WTC11 (cell line): ENCODE measurements around the gene TSSC4. TPM values are rescaled to one million over a fixed set of nuclear protein-coding genes. Genes with fewer than 3 reads are reported as not detected.

Experiments
- ATAC-seq: fragments of 200-7000 bp; cut with Tn5 transposase; 2 replicates; pipeline ENCODE4 v1.10.0; 2021; ENCODE audit warnings: mild to moderate bottlenecking, moderate library complexity
- CTCF ChIA-PET: fragments of 300-600 bp; sonication (Branson Sonifier 250); formaldehyde crosslinking; loops from one replicate; lab custom pipeline; 2021; ENCODE audit warnings: antibody characterized with exemption; lab: Charles Lee
- POLR2A ChIA-PET: fragments of 350-600 bp; sonication (Branson Sonifier 250); formaldehyde crosslinking; loops from one replicate; lab custom pipeline; 2021; ENCODE audit warnings: antibody characterized with exemption; lab: Charles Lee
- DNase-seq: peaks from one replicate; pipeline ENCODE4 v3.0.0; 2021; ENCODE audit warnings: low spot score
- H3K27ac Mint-ChIP-seq: 2 replicates; pipeline ENCODE4 v1.8.0; 2021; ENCODE audit warnings: mixed read lengths
- H3K27me3 Mint-ChIP-seq: 2 replicates; pipeline ENCODE4 v1.8.0; 2021; ENCODE audit warnings: low read depth, mild to moderate bottlenecking, moderate library complexity, mixed read lengths
- H3K36me3 Mint-ChIP-seq: 2 replicates; pipeline ENCODE4 v1.8.0; 2021; ENCODE audit warnings: mixed read lengths
- H3K4me1 Mint-ChIP-seq: 2 replicates; pipeline ENCODE4 v1.8.0; 2022; ENCODE audit warnings: mixed read lengths
- H3K4me3 Mint-ChIP-seq: 2 replicates; pipeline ENCODE4 v1.8.0; 2021; ENCODE audit warnings: mild to moderate bottlenecking, moderate library complexity, mixed read lengths
- H3K9me3 Mint-ChIP-seq: 2 replicates; pipeline ENCODE4 v1.8.0; 2021; ENCODE audit warnings: mixed read lengths
- AFF4 ChIP-seq: sonication (generic); formaldehyde crosslinking; IDR thresholded peaks from 2 replicates; pipeline ENCODE4 v1.8.1; 2023; ENCODE audit warnings: mild to moderate bottlenecking, missing genetic modification reagents, borderline replicate concordance
- CREM ChIP-seq: sonication (generic); formaldehyde crosslinking; IDR thresholded peaks from 2 replicates; pipeline ENCODE4 v1.8.1; 2022; ENCODE audit warnings: mild to moderate bottlenecking, missing genetic modification reagents, moderate library complexity
- ELF4 ChIP-seq: sonication (generic); formaldehyde crosslinking; IDR thresholded peaks from 2 replicates; pipeline ENCODE4 v1.8.1; 2022; ENCODE audit warnings: low read depth, mild to moderate bottlenecking, moderate library complexity, missing genetic modification reagents
- ETV6 ChIP-seq: sonication (generic); formaldehyde crosslinking; IDR thresholded peaks from 2 replicates; pipeline ENCODE4 v1.8.1; 2022; ENCODE audit warnings: mild to moderate bottlenecking, missing genetic modification reagents
- FOXJ3 ChIP-seq: sonication (generic); formaldehyde crosslinking; IDR thresholded peaks from 2 replicates; pipeline ENCODE4 v1.9.0; 2021; ENCODE audit warnings: missing genetic modification reagents, mild to moderate bottlenecking, borderline replicate concordance
- FOXK1 ChIP-seq: sonication (generic); formaldehyde crosslinking; IDR thresholded peaks from 2 replicates; pipeline ENCODE4 v1.8.0; 2022; ENCODE audit warnings: mild to moderate bottlenecking, moderate library complexity, missing genetic modification reagents
- JAZF1 ChIP-seq: fragments of 250-450 bp; sonication (Bioruptor Pico); IDR thresholded peaks from 2 replicates; pipeline ENCODE4 v1.9.0; 2021; ENCODE audit warnings: moderate library complexity, mild to moderate bottlenecking, inconsistent platforms
- KAT7 ChIP-seq: sonication (generic); formaldehyde crosslinking; IDR thresholded peaks from 2 replicates; pipeline ENCODE4 v1.8.1; 2023; ENCODE audit warnings: missing genetic modification reagents, mild to moderate bottlenecking, borderline replicate concordance
- NFYB ChIP-seq: sonication (generic); formaldehyde crosslinking; conservative IDR thresholded peaks from 2 replicates; pipeline ENCODE4 v1.8.0; 2022; ENCODE audit warnings: low read depth, missing genetic modification reagents
- OVOL2 ChIP-seq: fragments of 250-450 bp; sonication (Bioruptor Pico); IDR thresholded peaks from 2 replicates; pipeline ENCODE4 v1.9.0; 2021; ENCODE audit warnings: mild to moderate bottlenecking, borderline replicate concordance
- PREB ChIP-seq: sonication (generic); formaldehyde crosslinking; IDR thresholded peaks from 2 replicates; pipeline ENCODE4 v1.8.1; 2022; ENCODE audit warnings: mild to moderate bottlenecking, missing genetic modification reagents, moderate library complexity, borderline replicate concordance
- STAT6 ChIP-seq: sonication (generic); formaldehyde crosslinking; conservative IDR thresholded peaks from 2 replicates; pipeline ENCODE4 v1.8.1; 2023; ENCODE audit warnings: mild to moderate bottlenecking, low read depth, missing genetic modification reagents, moderate library complexity
- TP53 ChIP-seq: sonication (generic); formaldehyde crosslinking; IDR thresholded peaks from 2 replicates; pipeline ENCODE4 v1.8.1; 2023; ENCODE audit warnings: mild to moderate bottlenecking, missing genetic modification reagents
- ZNF317 ChIP-seq: sonication (generic); formaldehyde crosslinking; IDR thresholded peaks from 2 replicates; pipeline ENCODE4 v1.8.1; 2023; ENCODE audit warnings: low read depth, mild to moderate bottlenecking, moderate library complexity, missing genetic modification reagents, borderline replicate concordance
- ZNF423 ChIP-seq: fragments of 250-450 bp; sonication (Bioruptor Pico); IDR thresholded peaks from 2 replicates; pipeline ENCODE4 v2.1.2; 2022; ENCODE audit warnings: mild to moderate bottlenecking, moderate library complexity
- total RNA-seq: library from RNA; stranded (reverse); gene quantifications from 3 replicates; pipeline ENCODE4 v1.2.3, GENCODE V29; 2021
- TF ChIP-seq, protein P1 (sequence below): sonication (generic); formaldehyde crosslinking; IDR thresholded peaks from 2 replicates; pipeline ENCODE4 v1.8.0; 2022; ENCODE audit warnings: mild to moderate bottlenecking, missing genetic modification reagents
- TF ChIP-seq, protein P2 (sequence below): sonication (generic); formaldehyde crosslinking; IDR thresholded peaks from 2 replicates; pipeline ENCODE4 v1.8.0; 2023; ENCODE audit warnings: missing genetic modification reagents, mild to moderate bottlenecking, borderline replicate concordance
- TF ChIP-seq, protein P3 (sequence below): sonication (generic); formaldehyde crosslinking; IDR thresholded peaks from 2 replicates; pipeline ENCODE4 v1.8.0; 2022; ENCODE audit warnings: mild to moderate bottlenecking, missing genetic modification reagents

TSSC4 gene
- total RNA-seq, 1 experiment from 2014 or later: 41.4 TPM

GRCh38 chr11:2425506-2425905 lies 25.0 kb downstream of the TSSC4 start:
- DNase-seq: no peak
- no peak for ATAC-seq
- Mint-ChIP-seq H3K27ac (no peak overlapping the region), H3K9me3 (no peaks in the 10 kb centered on the region), H3K36me3 (no peaks in the 10 kb centered on the region), H3K4me1 (no peaks in the 10 kb centered on the region), H3K4me3 (no peak overlapping the region), H3K27me3 (peaks cover 4% of the 10 kb centered on the region)
- POLR2A ChIA-PET: no interaction called here
- CTCF ChIA-PET: interaction anchor here (1.0 to 5.3 kb wide), 5 partner anchors 25 to 505 kb away, joined by 3 to 122 read pairs (median 4); partner anchors contain the start of gene TSSC4
- TF ChIP-seq CREM (CRISPR knock-in tag) (no peak), ZNF423 (CRISPR knock-in tag) (no peak), ELF4 (CRISPR knock-in tag) (no peak), ZNF317 (CRISPR knock-in tag) (no peak), NFYB (CRISPR knock-in tag) (no peak), FOXJ3 (CRISPR knock-in tag) (no peak), TP53 (CRISPR knock-in tag) (no peak), OVOL2 (no peak), FOXK1 (no peak), KAT7 (CRISPR knock-in tag) (no peak), STAT6 (CRISPR knock-in tag) (no peak), PREB (CRISPR knock-in tag) (no peak)
- TF ChIP-seq, protein P1, sequence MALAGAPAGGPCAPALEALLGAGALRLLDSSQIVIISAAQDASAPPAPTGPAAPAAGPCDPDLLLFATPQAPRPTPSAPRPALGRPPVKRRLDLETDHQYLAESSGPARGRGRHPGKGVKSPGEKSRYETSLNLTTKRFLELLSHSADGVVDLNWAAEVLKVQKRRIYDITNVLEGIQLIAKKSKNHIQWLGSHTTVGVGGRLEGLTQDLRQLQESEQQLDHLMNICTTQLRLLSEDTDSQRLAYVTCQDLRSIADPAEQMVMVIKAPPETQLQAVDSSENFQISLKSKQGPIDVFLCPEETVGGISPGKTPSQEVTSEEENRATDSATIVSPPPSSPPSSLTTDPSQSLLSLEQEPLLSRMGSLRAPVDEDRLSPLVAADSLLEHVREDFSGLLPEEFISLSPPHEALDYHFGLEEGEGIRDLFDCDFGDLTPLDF (CRISPR knock-in tag): no peak
- TF ChIP-seq, protein P2, sequence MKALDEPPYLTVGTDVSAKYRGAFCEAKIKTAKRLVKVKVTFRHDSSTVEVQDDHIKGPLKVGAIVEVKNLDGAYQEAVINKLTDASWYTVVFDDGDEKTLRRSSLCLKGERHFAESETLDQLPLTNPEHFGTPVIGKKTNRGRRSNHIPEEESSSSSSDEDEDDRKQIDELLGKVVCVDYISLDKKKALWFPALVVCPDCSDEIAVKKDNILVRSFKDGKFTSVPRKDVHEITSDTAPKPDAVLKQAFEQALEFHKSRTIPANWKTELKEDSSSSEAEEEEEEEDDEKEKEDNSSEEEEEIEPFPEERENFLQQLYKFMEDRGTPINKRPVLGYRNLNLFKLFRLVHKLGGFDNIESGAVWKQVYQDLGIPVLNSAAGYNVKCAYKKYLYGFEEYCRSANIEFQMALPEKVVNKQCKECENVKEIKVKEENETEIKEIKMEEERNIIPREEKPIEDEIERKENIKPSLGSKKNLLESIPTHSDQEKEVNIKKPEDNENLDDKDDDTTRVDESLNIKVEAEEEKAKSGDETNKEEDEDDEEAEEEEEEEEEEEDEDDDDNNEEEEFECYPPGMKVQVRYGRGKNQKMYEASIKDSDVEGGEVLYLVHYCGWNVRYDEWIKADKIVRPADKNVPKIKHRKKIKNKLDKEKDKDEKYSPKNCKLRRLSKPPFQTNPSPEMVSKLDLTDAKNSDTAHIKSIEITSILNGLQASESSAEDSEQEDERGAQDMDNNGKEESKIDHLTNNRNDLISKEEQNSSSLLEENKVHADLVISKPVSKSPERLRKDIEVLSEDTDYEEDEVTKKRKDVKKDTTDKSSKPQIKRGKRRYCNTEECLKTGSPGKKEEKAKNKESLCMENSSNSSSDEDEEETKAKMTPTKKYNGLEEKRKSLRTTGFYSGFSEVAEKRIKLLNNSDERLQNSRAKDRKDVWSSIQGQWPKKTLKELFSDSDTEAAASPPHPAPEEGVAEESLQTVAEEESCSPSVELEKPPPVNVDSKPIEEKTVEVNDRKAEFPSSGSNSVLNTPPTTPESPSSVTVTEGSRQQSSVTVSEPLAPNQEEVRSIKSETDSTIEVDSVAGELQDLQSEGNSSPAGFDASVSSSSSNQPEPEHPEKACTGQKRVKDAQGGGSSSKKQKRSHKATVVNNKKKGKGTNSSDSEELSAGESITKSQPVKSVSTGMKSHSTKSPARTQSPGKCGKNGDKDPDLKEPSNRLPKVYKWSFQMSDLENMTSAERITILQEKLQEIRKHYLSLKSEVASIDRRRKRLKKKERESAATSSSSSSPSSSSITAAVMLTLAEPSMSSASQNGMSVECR (CRISPR knock-in tag): no peak
- TF ChIP-seq, protein P3, sequence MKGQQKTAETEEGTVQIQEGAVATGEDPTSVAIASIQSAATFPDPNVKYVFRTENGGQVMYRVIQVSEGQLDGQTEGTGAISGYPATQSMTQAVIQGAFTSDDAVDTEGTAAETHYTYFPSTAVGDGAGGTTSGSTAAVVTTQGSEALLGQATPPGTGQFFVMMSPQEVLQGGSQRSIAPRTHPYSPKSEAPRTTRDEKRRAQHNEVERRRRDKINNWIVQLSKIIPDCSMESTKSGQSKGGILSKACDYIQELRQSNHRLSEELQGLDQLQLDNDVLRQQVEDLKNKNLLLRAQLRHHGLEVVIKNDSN (CRISPR knock-in tag): no peak

DNA sequence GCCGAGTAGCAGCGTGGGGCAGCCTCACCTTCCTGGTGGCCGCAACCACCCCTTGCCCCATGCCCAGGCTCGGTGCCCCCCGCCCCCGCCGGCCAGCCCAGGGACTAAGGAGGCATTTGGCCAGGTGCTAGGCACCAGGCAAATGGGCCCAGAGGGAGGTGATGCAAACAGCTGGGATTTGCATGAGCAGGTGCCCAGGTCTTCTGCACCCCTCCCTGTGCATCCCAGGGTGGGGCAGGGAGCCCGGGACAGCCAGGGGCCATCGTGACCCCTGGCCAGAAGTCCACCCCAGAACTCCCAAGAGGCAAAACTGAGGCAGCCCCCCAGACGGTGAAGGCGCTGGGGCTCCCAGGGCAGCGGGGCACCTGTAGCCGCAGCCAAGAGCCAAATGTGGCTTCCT lies 25.7 kb downstream of the TSSC4 start:
- no peaks in the 10 kb centered on the region for H3K4me1 Mint-ChIP-seq
- DNase-seq (no peak), ATAC-seq (no peak)
- no peaks in the 10 kb centered on the region for H3K36me3 Mint-ChIP-seq
- H3K4me3 Mint-ChIP-seq: no peak overlapping the region
- peaks cover 4% of the 10 kb centered on the region for H3K27me3 Mint-ChIP-seq
- no peaks in the 10 kb centered on the region for H3K9me3 Mint-ChIP-seq
- ChIA-PET POLR2A (no interaction called here), CTCF (interaction anchor here (0.6 to 5.3 kb wide), 6 partner anchors 26 to 504 kb away, joined by 3 to 122 read pairs (median 4); partner anchors contain the start of gene TSSC4)
- no peak overlapping the region for H3K27ac Mint-ChIP-seq
- TF ChIP-seq ETV6 (CRISPR knock-in tag): no peak
- TF ChIP-seq ELF4 (CRISPR knock-in tag): no peak
- no peak for TF ChIP-seq AFF4 (CRISPR knock-in tag)
- TF ChIP-seq JAZF1 (CRISPR knock-in tag): no peak
- TF ChIP-seq STAT6 (CRISPR knock-in tag): no peak
